GM18526 (cell line): Measurements from ENCODE around the gene RBSN.

ENCODE experiments used
- POLR2A ChIP-seq: IDR thresholded peaks from 3 replicates; pipeline ENCODE4 v1.6.1; 2011; ENCODE audit not compliant: insufficient read length; ENCODE audit errors: extremely low read depth

RBSN gene

GRCh38 chr3:15098503-15099363 lies at the start of gene RBSN:
RBSN (minus strand) TSS chr3:15099148; CDS start chr3:15096120, 3,028 bp downstream.
- TF ChIP-seq POLR2A = peak; percentile 70

- TF ChIP-seq POLR2A = no peak
Measured at GRCh38 chr3:15148614-15149013, 49.7 kb upstream of the RBSN start.

DNA sequence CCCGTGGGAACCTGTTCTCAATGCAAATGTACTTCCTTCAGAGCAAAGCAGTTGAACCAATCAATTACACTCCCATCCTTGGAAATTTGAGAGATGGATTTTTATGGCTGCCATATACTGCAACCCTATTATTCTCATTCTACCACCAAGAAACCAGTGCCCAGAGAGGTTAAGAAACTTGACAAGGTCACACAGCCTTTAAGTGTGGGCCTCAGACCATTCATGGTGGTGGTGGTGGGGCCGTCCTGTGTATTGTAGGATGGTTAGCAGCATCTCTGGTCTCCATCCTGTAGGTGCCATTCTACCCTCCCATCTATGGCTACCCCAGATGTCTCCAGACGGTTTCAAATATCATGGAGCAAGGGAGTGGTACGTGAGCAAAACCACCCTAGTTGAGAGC lies 23.4 kb upstream of the RBSN start:
- no peak for TF ChIP-seq POLR2A

DNA sequence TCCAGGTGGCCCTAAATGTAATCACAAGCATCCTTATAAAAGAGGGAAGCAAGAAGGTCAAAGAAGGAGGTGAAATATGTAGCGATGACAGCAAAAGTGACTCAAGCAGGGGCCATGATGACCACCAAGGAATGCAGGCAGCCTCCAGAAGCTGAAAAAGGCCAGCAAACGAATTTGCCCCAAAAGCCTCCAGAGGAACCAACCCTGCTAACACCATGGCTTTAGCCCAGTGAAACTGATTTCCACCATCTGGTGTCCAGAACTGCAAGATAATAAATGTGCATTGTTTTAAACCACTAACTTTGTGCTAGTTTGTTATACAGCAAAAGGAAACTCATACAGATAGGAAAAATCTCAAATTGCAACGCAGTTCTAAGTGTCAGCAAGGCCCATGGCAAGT lies 23.0 kb upstream of the RBSN start:
- no peak for TF ChIP-seq POLR2A

DNA sequence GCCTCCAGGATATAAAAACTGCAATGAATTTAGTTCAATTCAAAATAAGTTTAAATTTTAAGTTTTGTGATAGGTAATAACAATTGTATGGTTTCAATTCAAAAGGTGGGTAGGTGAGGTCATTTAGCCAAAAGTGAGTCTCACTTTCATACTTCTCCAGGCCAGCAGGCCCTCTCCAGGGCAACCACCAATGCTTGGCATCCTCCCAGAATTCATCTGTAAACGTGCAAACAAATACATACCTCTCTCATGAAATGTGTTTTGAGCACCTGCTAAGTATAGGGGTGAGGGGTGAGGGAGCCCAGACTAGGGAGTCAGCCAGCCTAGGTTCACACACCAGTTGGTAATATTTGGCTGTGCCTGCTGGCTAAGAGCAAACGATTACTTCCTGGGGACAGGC lies 22.0 kb upstream of the RBSN start:
- no peak for TF ChIP-seq POLR2A

DNA sequence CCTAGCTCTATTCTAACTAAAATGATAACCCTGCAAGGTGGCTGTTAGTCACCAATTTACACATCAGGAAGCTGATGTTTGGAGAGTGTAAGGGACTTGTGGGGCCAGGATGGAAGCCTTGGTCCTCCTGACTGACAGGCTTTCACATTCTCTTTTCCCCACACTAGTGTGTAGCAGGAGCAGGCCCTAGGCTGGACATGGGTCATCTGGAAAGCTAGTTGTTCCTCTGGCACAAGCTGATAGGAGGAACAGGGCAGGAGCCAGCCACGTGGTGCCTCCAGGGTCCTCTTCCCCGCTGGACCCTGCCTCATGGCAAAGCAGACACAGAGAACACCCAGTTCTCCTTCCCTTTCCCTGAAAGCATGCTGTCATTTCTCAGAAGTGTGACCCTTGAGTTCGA lies 18.1 kb upstream of the RBSN start:
- TF ChIP-seq POLR2A = no peak

DNA sequence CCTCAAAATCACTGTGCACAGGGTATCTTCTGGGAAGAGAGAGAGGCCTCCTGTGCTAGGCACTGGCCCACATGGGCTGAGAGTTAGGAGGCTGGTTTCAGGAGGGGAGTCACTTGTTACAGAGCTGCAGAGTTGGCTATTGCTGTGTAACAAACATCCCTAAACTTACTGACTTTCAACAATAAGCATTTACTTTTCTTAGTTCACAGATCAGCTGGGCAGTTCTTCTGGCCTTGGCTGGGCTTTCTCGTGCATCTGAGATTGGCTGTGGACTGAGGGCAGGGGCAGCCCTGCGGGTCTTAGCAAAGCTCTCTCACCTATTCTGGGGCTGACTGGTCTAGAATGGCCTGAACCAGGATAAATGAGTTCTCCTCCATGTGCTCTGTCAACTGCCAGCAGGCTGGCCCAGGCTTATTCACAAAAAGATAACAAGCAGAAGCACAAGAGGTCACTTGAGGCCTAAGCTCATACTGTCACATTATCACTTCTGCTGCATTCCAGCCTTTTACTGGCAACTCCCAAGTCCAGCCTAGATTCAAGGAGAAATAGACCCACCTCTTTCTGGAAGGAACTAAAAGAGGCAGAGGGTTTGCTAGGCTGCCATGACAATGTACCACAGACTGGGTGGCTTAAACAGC lies 17.2 kb upstream of the RBSN start:
- no peak for TF ChIP-seq POLR2A

DNA sequence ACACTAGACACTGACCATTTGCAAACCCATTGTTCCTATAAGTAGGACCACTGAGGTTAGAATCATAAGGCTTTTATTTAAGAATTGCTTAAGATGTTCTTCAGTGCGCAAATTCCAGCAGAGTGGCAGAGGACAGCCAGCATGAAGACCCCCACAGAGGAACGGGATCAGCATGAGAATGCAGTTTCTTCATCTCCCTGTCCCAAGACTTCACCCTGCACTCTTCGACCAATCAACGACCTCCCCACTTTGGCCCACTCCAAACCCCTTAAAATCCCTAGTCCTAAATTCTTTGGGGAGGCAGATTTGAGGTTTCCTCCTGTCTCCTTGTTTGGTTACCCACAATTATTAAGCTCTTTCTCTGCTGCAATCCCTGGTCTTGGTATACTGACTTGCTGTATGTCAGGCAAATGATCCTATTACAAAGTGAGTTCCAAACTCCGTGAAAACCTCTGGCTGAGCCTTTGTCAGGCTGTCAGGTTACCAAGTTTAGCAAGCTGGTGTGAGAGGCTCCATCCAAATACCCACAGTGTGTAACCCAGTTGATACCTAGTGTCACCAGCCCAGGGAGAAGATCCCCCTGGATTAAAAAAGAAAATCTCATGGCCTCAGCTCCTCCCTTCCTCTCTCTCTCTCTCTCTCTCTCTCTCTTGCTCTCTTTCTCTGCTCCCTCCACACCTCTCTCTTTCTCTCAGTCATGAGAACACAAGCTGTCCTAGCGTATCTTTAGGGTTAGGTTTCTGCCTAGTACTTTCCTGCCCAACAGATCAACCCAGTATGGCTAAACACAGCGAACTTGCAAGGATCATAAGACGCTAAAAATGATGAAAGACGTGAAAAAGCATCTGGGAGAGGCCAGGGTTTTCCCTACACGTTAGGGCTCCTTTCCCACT lies 15.8 kb upstream of the RBSN start:
- TF ChIP-seq POLR2A = no peak

- no peak for TF ChIP-seq POLR2A
Measured at GRCh38 chr3:15113884-15114283, 14.9 kb upstream of the RBSN start.

GRCh38 chr3:15113471-15113870 lies 14.5 kb upstream of the RBSN start:
- no peak for TF ChIP-seq POLR2A

GRCh38 chr3:15112011-15112410 lies 13.1 kb upstream of the RBSN start:
- TF ChIP-seq POLR2A = no peak

GRCh38 chr3:15110206-15110605 lies 11.3 kb upstream of the RBSN start:
- TF ChIP-seq POLR2A = no peak

DNA sequence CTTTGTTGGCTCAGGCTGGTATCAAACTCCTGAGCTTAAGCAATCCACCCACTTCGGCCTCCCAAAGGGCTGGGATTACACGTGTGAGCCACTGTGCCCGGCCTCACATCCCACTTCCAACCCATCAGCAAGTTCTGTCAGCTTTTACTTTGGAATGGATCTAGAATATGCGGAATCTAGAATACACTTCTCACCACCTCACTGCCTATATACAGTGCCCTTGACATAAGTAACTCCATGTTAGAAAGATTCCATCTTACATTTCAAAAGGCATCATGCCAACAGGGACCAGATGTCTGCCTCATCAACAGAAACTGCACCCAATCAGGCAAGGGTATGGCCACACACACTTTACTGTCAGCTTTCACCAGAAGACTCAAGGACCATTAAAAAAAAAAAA lies 9.9 kb upstream of the RBSN start:
- no peak for TF ChIP-seq POLR2A

GRCh38 chr3:15108082-15108545 lies 9.2 kb upstream of the RBSN start:
- TF ChIP-seq POLR2A = no peak
